Urinary bladder (tissue), 4 donors: ENCODE results near the gene P2RX4. TPM values are rescaled to one million over a fixed set of nuclear protein-coding genes. Genes with fewer than 3 reads are reported as not detected.

ENCODE experiments used
- DNase-seq: peaks from one replicate; pipeline ENCODE4 v3.0.0-alpha.2; 2015; ENCODE audit errors: extremely low spot score
- H3K27ac ChIP-seq: one replicate; pipeline ENCODE4 v1.5.1; 2013; ENCODE audit warnings: low read depth, mild to moderate bottlenecking, moderate library complexity
- H3K36me3 ChIP-seq: one replicate; pipeline ENCODE4 v1.6.1; 2013; ENCODE audit warnings: mild to moderate bottlenecking, moderate library complexity; ENCODE audit not compliant: insufficient read depth
- H3K4me1 ChIP-seq: one replicate; pipeline ENCODE4 v1.6.1; 2013; ENCODE audit warnings: mild to moderate bottlenecking, moderate library complexity; ENCODE audit not compliant: insufficient read depth
- H3K4me3 ChIP-seq: one replicate; pipeline ENCODE4 v1.5.1; 2013; ENCODE audit warnings: low read depth, low read length
- WGBS: extraction: QIAGEN DNeasy Blood & Tissue Kit; methylation state at CpG from one replicate; pipeline ENCODE4 v1.1.7; 2013; 5-methylcytosine and 5-hydroxymethylcytosine counted together
- polyA plus RNA-seq: library from polyadenylated mRNA; stranded (reverse); fragments of 200-250 nt; gene quantifications from one replicate; pipeline ENCODE4 v1.2.3, GENCODE V29; 2013
- total RNA-seq: library from RNA; depleted of rRNA; stranded (reverse); fragments of >200 nt; gene quantifications from one replicate; pipeline ENCODE4 v1.2.3, GENCODE V29; 2014
- donor health status: healthy with polysubstance abuse.
- donor health status: healthy.

The P2RX4 gene
- total and polyA plus RNA-seq, 2 donors, result 14.6 to 14.7 TPM

DNA sequence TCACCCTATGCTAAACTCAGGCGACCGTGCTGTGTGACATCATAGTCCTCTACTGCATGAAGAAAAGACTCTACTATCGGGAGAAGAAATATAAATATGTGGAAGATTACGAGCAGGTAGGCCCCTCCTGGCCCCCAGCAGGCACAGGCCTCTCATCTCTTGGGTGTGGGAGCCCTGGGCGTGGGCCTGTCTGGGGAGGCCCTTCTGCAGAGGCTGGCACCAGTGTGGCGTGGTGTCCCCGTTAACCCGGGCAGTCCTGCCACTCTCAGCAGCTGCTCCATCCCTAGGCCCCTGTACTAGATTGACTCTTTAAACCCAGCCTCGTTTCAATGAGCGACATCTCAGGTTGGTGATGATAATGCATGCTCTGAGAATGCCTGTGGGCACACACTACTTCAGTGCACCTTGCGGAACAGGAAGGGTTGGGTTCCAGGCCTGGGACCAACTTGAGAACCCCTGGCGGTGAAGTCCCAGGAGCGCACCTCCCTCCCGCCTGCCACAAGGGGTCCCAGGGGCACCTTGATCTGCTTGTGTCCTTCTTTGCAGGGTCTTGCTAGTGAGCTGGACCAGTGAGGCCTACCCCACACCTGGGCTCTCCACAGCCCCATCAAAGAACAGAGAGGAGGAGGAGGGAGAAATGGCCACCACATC is 23.2 kb downstream of the P2RX4 start:
- Histone ChIP-seq H3K4me1 (no peaks in the 10 kb centered on the region), H3K4me3 (no peak overlapping the region), H3K36me3 (no peaks in the 10 kb centered on the region), H3K27ac (no peak overlapping the region)
- DNase-seq, result no peak
- WGBS, result 93% methylated on average over 14 of the region's 14 CpGs

DNA sequence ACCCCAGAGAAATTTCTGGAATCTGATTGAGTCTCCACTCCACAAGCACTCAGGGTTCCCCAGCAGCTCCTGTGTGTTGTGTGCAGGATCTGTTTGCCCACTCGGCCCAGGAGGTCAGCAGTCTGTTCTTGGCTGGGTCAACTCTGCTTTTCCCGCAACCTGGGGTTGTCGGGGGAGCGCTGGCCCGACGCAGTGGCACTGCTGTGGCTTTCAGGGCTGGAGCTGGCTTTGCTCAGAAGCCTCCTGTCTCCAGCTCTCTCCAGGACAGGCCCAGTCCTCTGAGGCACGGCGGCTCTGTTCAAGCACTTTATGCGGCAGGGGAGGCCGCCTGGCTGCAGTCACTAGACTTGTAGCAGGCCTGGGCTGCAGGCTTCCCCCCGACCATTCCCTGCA is 23.7 kb downstream of the P2RX4 start:
- WGBS, result 86% methylated on average over 11 of the region's 11 CpGs
- DNase-seq, result no peak
- Histone ChIP-seq H3K4me3 (no peak overlapping the region), H3K36me3 (no peaks in the 10 kb centered on the region), H3K4me1 (no peaks in the 10 kb centered on the region), H3K27ac (no peak overlapping the region)

DNA sequence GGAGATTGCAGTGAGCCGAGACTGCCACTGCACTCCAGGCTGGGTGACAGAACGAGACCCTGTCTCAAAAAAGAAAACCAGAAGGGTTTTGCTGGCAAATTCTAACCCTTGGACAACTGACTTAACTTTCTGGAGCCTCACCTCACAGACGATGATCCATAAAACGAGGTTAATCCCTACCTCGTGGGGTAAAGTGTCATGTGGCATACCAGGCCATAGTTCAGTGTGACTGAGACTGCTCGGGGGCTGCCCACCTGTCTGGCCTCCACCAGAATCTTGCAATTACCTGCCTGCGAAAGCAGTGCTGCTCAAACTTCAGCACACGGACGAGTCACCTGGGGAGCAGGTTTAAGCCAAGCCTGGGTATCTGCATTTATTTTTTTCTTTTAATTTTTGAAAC is 26.8 kb downstream of the P2RX4 start:
- no peak overlapping the region for H3K27ac ChIP-seq
- H3K4me1 ChIP-seq, result no peaks in the 10 kb centered on the region
- no peak overlapping the region for H3K4me3 ChIP-seq
- WGBS, result 85% methylated on average over 9 of the region's 9 CpGs
- no peak for DNase-seq
- no peaks in the 10 kb centered on the region for H3K36me3 ChIP-seq

DNA sequence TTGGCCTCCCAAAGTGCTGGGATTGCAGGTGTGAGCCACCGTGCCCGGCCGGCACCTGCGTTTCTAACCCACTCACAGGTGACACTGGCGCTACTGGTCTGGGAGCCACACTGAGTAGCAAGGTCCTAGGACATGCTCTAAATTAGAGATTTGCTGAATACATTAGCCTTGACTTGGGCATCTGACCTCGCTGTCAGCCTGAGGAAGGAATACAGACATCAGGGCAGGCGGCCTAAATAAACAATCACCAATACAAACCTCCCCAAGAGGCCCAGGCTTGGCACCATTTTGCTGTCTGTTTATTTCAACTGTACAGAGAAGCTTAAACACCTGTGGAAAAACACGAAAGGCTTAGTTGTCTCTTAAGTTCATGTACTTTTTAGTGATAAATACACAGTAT is 27.5 kb downstream of the P2RX4 start:
- Histone ChIP-seq H3K4me3 (no peak overlapping the region), H3K4me1 (no peaks in the 10 kb centered on the region), H3K36me3 (no peaks in the 10 kb centered on the region), H3K27ac (no peak overlapping the region)
- WGBS, result 85% methylated on average over 8 of the region's 8 CpGs
- no peak for DNase-seq

DNA sequence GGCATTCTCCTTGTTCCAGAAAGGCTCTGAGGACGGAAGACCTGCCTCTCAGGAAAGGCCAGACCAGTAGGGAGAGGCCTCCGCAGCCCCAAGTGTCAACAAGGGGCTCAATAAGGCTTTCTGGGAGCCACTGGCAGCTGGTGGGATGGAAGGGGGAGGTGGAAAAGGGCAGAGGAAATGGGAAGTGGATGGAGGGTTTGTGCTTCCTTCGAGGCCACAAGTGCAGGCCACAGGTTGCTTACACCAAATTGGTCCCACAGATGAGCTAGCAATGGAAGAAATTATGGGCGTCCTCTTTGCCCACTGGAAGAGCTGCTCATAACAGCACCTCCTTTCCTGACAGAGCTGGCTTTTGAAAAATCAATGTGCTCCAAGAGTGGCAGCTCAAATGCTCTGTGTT is 28.2 kb downstream of the P2RX4 start:
- DNase-seq, result no peak
- Histone ChIP-seq H3K36me3 (no peaks in the 10 kb centered on the region), H3K27ac (no peak overlapping the region), H3K4me3 (no peak overlapping the region), H3K4me1 (no peaks in the 10 kb centered on the region)
- WGBS, result 87% methylated on average over 4 of the region's 4 CpGs

DNA sequence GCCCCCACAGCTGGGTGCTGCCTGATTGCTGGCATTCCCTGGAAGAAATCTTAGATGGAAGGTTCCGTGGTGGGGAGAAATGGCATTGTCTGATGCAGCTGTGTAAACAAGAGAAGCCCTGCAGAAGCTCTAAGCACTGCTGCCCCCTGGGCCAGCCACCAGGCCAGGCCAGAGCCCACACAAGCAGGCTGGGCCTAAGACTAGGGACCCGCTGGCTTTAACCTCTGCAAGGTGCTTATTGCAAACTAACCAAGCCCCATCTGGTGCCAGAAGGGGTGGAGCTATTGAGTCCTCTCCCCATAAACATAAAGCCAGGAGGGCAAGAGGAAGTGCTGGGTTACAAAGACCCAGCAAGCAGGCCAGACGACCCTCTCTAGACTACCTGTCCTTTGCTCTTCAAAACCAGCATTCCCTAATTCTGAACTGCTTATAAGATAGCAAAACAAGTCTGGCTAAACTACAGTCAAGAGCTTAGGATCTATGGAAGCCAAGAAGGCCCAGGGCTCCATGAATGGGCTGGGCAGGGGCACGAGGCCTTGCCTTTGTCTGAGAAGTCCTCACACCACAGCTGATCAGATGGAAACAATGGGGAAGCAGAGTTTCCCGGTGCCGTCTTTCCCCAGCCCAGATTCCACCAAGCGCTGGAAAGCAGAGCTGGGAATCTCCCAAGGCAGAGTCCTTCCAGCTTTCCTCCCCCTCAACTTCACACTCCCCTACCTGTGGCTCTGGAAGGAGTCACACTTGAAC is 28.8 kb downstream of the P2RX4 start:
- no peak overlapping the region for H3K27ac ChIP-seq
- DNase-seq, result no peak
- H3K36me3 ChIP-seq, result no peaks in the 10 kb centered on the region
- no peaks in the 10 kb centered on the region for H3K4me1 ChIP-seq
- WGBS, result 68% methylated on average over 7 of the region's 7 CpGs
- H3K4me3 ChIP-seq, result no peak overlapping the region

DNA sequence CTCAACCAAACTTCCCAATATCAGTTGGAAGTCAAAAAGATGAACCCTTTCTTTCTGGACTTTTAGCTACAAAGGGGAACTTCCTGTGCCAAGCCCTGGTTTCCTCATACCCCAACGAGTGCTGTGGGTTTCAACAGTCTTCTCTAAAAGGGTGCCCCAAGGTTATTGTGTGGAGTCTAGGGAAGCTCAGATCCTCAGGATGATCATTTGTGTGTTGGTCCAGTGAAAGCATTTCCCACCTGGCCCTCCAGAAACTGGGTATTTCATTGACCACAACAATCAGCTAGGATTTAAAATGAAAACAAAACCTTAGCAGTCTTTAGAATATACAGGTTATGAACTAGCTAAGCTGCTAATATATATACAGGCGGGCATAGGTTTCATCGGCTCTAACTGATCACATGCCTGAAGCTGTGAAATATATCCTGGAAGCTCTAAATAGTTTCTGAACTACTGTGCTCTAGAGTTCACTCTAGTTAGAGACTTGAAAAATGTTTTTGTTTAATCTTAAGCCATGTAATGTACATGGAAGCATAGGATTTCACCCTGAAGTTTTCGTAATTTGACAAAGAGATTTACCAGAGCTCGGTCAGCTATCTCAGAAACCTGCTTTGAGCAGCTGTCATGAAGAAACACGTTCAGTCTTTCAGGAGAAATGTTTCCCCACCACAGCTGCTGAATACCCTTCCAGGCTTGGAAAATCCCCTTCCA is 29.6 kb downstream of the P2RX4 start:
- Histone ChIP-seq H3K4me3 (no peak overlapping the region), H3K4me1 (no peaks in the 10 kb centered on the region), H3K27ac (no peak overlapping the region), H3K36me3 (no peaks in the 10 kb centered on the region)
- 62% methylated on average over 6 of the region's 6 CpGs for WGBS
- DNase-seq, result no peak

DNA sequence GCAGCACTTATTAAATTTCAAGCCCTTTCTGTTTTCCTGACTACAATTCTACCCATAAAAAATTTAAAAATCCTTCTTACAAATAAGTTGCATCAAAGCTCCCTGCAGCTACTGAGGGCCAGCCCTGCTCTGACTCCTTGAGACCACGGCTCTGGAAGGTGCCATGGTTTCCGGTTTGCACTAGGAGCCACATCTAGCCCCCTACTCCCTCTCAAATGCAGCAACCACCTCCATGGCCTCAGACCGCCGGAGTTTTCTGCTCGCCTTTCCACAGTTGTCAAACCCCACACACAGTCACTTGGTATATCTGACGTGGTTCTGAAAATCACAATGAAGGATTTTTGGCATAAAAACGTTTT is 30.1 kb downstream of the P2RX4 start:
- DNase-seq, result no peak
- no peak overlapping the region for H3K4me3 ChIP-seq
- 65% methylated on average over 7 of the region's 7 CpGs for WGBS
- H3K36me3 ChIP-seq, result no peaks in the 10 kb centered on the region
- H3K4me1 ChIP-seq, result no peaks in the 10 kb centered on the region
- no peak overlapping the region for H3K27ac ChIP-seq

DNA sequence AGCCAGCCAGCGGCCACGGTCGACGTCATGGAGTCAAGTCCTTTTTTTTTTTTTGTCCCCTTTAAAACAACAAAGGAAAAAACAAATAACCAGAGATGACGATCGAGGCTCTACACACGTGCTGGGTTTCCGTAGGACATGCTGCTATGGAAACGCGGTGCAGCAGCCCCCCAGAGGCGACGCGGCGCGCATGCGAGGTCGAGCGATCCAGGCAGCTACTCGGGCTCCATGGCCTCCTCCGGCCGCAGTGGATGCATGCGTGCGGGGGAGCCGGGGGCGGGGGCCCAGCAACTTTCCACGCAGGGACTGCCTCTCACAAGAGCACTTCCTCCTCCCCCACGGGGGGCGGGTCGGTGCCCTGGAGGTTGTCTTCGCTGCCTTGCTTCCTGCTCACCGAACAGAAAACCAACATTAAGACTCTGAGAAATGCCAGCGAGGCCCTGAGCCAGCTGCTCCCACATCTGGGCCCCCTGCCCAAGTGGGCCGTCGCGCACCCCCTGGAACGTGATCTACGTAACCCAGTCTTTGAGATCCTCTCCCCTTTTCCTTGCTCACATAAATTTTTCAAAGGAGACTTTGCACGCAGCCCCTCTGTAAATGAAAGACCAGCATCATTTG is 30.7 kb downstream of the P2RX4 start:
- Histone ChIP-seq H3K4me1 (no peaks in the 10 kb centered on the region), H3K4me3 (peak overlapping the region; percentile 7), H3K27ac (peak overlapping the region; percentile 68), H3K36me3 (no peaks in the 10 kb centered on the region)
- 29% methylated on average over 38 of the region's 38 CpGs for WGBS
- DNase-seq, result peak; percentile 62

DNA sequence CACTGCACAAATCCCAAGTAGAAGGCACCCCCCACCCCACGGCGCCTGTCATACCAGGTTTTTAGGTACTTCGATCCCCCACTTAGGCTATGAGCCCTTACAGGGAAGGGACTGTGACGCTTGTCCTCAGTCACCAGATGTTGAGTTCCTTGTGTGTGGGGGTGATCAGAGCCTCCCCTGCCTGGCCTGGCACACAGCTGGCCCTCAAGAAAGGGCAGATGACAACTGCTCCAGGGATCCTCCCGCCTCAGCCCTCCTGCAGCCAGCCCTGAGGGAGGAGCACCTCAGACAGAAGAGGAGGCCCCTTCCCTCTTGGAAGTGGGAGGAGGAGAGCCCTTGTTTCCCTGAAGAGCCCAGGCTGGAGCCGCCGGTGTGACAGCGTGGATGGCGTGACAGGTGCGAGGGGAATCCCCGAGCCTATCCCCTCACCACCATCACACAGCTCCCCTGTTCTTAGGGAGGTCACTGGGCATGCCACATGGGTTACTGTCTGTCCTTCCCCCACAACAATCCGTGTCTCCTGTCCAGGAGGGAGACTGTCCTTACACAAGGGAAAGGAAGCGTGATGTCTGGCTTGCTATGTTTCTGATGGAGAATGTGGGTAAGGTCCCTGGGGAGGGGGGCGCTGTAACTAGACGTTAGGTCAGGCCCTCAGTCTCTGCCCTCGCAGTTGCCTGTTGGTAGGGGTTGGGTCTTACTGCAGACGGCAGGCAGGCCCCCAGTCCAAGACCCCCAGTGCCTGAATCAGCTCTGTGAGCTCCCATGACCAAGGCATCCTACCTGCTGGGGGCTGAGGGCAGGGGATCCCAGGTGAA is 31.4 kb downstream of the P2RX4 start:
- no peaks in the 10 kb centered on the region for H3K36me3 ChIP-seq
- WGBS, result 63% methylated on average over 17 of the region's 17 CpGs

DNA sequence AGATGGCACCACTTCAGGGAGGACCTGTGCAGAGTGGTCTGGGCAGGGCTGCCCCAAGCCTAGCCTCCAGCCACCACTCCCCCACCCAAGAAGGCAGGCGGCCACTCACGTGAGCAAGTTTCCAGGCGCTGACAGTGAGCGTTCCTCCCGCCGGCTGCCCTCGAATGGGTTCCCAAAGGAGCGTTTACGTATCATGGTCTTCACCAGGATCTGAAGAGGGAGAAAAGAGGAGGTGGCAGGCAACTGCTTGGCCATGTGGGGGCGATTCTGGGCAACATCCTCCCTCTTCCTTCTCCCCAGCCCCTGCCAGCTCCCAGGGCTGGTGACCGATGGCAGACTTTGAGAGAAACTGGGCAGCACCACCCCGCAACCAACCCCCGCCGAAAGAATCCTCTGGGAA is 35.1 kb downstream of the P2RX4 start:
- no peak overlapping the region for H3K4me3 ChIP-seq
- 93% methylated on average over 14 of the region's 14 CpGs for WGBS
- no peaks in the 10 kb centered on the region for H3K36me3 ChIP-seq

More for the DNA sequence above, 31.4 kb downstream of the P2RX4 start:
- peak overlapping the region; percentile 72 for H3K27ac ChIP-seq
- no peak overlapping the region for H3K4me3 ChIP-seq
- DNase-seq, result peak; percentile 7
- H3K4me1 ChIP-seq, result no peaks in the 10 kb centered on the region

DNA sequence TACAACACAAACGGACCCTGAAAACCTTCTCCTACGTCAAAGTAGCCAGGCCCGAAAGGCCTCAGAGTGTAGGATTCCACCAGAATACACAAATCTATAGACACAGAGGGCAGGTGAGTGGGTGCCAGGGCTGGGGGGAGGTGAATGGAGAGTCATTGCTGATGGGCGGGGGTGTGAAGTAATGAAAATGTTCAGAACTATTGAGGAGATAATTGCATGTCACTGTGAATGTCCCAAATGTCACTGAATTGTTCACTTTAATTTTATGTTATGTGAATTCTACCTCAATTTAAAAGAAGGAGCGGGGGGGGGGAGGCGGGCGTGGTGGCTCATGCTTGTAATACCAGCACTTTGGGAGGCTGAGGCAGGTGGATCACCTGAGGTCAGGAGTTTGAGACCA is 36.0 kb downstream of the P2RX4 start:
- Histone ChIP-seq H3K36me3 (no peaks in the 10 kb centered on the region), H3K4me1 (no peaks in the 10 kb centered on the region), H3K4me3 (no peak overlapping the region), H3K27ac (no peak overlapping the region)
- 91% methylated on average over 7 of the region's 7 CpGs for WGBS
- DNase-seq, result no peak

More for the DNA sequence above, 35.1 kb downstream of the P2RX4 start:
- DNase-seq, result no peak
- no peak overlapping the region for H3K27ac ChIP-seq
- no peaks in the 10 kb centered on the region for H3K4me1 ChIP-seq

DNA sequence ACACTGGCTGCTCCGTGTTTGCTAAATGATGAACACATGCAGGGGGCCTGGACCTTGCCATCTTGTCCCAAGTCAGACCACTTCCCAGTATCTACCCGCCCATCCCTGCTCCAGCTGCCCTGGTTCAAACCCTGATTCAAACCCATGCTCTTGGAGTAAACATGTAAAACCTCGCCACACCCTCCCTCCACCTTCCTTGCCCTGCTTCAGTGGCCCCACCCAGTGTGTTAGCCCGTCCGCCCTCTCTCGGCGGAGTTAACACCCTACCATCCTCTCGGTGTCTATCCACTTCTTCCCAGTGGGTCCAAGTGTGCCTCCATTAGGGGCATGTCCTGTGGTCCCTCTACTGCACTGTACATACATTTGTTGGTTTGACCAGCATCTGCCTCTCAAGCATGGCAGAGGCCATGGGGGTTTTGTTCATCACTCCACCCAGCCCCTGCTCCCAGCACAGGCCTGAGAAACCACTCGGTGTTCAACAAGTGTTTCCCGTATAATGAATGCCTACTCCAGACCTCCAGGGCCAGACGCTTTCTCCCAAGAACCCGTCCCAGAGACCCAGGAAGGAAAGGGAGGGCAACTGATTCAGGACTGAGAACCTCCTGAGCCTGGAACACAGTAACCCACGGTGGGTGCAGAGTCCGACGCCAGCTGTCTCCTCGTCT is 37.1 kb downstream of the P2RX4 start:
- Histone ChIP-seq H3K36me3 (no peaks in the 10 kb centered on the region), H3K4me1 (no peaks in the 10 kb centered on the region), H3K4me3 (no peak overlapping the region), H3K27ac (no peak overlapping the region)
- DNase-seq, result no peak
- WGBS, result 90% methylated on average over 16 of the region's 16 CpGs
